CD4-positive, alpha-beta T cell treated with Interferon gamma for 1 hour (primary cell): Measurements from ENCODE around the gene TPRG1L.
"Not testable (repeated sequence)": the region's sequence is repeated elsewhere in the genome, so short reads cannot be mapped to it uniquely, and the experiment has no call there.

Experiments
- DNase-seq: peaks from one replicate; pipeline ENCODE4 v3.0.0-alpha.2; 2020

Gene TPRG1L

DNA sequence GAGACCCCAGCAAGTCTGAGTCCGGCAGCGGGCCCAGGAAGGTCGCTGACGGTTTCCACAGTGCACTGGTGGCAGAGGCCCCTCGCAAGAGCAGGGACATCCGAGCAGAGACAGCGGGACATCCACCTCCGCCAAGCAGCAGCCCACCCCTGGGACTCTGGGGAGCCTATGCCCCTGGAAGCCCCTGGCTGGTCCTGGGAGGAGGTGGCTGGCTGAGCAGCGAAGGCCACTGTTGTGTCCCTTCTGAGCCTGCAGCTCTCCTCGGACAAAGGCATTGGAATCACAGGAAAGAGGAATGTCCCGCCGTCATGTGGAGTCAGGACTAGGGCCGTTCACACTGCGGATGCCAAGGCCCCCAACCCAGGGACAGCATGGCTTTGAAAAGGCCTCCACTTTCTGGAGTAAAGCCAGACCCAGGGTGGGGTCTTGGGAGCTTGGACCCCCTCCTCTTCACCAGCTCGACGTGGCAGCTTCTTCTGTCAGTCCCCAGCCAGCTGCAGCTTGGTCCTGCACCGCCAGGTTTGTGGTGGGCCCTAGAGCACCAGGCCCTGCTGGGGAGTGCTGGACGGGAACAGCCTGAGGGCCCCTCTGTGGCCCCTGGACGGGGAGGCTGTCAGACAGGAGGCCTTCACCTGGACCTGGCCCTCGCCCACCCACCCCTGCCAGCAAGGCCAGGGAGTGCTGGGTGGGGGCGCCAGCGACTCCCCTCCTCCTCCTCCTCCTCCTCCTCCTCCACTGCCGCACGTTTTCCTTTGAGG is 14.9 kb upstream of the TPRG1L start:
- no peak for DNase-seq

DNA sequence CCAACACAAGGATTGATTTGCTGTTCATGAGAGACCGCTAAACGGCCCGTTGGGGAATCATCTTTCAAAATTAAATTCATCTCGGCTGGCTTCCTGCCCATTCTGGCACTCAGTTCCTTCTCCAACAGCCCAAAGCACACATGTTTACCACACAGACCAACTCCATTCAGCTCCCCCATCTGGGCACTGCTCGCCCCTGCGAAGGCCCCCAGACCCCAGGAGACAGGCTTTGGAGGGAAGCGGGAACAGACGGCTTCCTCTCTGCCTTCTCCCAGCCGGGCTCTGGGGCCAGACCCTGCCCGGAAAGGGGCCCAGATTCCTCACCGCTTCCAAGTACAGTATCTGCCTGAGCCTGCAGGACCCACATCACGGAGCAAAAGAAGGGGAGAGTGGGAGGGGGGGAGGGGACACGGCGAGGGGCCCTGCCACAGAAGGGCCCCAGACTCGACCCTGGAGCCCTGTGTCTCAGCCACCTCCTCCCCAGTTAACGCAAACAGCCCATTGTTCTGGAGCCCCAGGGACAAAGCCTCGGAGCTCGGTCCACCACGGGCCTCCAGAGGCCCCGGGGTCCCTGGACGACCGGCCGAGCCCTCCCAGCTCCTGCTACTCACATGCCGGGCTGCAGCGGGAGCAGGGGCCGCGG is 14.2 kb upstream of the TPRG1L start:
- no peak for DNase-seq

DNA sequence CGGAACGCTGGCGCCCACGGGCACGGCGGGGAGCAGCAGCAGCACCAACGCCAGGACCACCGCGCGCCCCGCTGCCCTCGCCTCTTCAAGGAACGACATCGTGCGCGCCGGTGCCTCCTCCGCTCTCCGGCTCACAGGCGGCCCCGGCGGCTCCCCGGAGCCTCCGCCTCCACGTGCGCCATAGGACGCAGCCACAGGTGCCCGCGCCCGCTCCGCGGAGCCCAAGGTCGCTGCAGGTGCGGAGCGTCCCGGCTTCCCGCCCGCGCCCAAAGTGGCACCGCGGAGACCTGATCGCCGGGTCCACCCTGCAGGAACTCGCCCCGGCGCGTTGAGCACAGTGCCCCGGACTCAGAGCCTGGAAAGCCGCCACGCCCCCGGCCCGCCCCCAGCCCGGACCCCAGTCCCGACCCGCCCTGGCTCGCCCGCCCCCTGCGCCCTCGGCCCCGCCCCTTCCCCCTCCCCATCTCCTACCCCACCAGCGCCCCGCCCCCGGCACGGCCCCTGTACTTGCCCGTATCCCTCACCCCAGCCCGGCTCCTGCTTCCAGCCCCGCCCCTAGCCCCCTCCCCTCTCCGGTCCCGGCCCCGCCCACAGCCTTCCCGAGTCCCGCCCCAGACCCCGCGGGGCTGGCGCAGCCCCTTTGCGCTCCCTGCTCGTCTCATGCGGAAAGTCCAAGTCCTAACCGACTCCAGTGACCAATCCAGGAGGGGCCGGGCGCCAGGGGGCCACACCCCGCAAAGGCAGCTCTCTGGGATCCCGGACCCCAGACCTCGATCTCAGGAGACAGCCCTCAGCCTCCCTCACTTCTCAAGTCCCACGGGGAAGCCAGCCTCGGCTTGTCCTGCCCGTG is 13.4 kb upstream of the TPRG1L start, which contains the start of gene MEGF6:
MEGF6 (minus strand) TSS at position 339 of the 850 bp plus-strand sequence; CDS start at position 99, 240 bp downstream.
- DNase-seq: peak; percentile 67

- no peak for DNase-seq
Measured at GRCh38 chr1:3612123-3612522, 12.7 kb upstream of the TPRG1L start.

DNA sequence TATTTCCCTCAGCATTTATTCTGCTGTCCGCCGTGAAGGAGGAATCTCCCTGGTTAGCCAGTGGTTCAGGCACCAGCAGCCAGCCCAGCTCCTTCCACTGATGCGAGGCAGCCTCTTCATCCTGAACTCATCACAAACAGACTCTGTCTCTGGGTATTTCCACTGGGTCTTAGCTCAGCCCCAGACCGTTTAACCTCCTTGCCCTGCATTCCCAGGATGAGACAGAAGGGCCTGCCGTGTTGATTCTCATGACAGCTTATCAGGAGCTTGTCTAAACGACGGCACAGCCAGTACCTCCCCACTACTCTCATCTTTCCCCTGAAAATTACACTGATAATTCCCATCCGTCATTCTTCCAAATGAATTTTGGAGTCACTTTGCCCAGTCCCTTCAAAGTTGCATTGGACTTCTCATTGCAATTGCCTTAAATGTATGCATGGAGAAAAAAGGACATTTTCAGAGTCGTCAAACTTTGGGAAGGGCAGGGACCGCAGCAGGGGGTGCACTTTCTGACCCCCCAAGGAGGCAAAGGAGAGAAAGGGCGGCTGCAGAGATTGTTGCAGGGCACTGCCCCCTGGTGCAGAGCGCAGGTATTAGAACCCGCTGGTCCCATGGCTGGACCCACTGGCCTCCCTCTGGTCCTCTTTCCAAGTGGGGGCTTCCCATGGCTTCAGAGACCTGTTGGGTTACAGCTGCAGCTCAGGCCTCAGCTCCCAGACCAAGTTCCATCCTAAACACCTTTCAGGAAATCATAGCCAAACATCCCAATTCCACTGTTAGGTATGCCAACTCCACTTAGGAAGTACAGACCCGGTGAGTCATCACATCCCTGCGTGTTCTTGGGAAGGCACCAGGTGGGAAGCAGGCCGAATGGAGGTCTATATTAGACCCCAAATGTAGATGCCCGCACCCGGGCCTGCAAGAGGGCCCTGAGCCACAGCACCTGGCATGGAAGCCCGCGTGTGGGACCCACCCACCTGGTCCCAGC is 9.8 kb upstream of the TPRG1L start:
- no peak for DNase-seq

- DNase-seq: no peak
Measured at GRCh38 chr1:3616861-3617260, 8.0 kb upstream of the TPRG1L start.

DNA sequence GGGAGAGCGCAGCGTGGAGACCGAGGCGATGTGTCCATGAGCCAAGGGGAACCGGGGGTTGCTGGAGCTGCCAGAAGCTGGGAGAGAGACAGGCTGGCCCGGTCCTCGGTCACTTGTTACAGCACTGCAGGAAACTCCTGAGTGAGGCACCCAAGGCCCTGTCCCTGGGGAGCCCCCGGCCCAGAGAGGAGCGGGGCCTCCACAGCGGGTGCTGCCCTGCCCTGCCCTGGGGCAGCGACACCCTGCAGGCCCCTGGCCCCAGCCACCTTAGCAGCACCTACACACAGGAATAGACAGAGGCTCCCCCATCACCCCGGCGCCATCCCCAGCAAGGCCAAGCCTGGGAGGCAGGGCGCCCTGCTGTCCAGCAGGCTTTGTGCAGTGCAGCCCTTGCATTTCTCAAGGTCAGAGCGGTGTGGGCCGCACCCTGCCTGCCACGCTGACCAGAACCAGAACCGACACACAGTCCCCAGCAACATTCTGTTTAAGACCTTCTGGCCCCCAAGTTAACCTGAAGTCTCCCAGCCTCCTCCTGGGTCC is 6.9 kb upstream of the TPRG1L start:
- DNase-seq: no peak

GRCh38 chr1:3618531-3618880 is 6.3 kb upstream of the TPRG1L start:
- DNase-seq: no peak

GRCh38 chr1:3618881-3619671 is 5.7 kb upstream of the TPRG1L start:
- DNase-seq: peak; percentile 73

- DNase-seq: no peak
Measured at GRCh38 chr1:3620708-3621107, 4.1 kb upstream of the TPRG1L start.

GRCh38 chr1:3621151-3621671 is 3.6 kb upstream of the TPRG1L start:
- DNase-seq: peak; percentile 19

DNA sequence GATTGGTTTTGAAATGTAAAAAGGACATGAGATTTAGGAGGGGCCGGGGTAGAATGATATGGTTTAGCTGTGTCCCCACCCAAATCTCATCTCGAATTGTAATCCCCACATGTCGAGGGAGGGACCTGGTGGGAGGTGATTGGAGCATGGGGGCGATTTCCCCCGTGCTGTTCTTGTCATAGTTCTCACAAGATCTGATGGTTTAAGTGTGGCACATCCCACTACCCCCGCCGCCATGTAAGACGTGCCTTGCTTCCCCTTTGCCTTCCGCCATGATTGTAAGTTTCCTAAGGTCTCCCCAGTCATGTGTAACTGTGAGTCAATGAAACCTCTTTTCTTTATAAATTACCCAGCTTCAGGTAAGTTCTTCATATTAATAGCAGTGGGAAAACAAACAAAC is 2.7 kb upstream of the TPRG1L start:
- not testable (repeated sequence) for DNase-seq

DNA sequence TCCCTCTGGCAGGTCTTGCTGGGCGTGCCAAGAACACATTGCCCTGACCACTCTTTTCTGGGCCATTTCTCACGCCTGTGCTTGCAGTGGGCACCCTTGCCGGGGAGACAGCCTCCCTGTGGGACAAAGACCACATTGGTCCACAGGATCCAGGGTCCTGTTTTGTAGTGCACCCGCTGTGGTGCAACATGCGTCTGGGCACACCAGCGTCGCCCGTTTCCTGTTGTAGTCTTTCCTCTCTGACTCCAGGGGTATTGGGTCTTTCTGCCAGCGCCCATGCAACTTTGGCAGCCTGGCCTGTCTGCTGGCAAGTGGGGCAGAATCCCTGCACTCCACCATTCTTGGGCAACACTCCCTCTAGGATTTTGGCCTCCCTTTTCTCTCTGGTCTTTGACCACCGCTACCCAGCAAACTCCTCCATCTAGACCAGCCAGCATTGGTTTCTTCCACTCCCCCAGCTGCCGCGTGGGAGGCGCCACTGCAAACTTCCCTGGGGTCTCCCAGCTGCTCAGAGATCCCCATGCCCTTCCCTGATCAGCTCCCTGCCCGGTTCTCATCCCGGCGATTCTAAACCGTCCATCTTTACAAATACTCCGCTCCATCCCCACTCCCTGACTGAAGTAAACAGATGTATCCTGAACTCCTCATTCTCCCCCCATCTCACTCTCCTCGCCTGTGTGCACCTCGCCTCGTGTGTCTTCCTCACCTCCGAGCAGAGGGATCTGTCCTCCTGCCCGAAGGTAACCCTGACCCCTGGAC is 1.2 kb upstream of the TPRG1L start:
- DNase-seq: no peak

DNA sequence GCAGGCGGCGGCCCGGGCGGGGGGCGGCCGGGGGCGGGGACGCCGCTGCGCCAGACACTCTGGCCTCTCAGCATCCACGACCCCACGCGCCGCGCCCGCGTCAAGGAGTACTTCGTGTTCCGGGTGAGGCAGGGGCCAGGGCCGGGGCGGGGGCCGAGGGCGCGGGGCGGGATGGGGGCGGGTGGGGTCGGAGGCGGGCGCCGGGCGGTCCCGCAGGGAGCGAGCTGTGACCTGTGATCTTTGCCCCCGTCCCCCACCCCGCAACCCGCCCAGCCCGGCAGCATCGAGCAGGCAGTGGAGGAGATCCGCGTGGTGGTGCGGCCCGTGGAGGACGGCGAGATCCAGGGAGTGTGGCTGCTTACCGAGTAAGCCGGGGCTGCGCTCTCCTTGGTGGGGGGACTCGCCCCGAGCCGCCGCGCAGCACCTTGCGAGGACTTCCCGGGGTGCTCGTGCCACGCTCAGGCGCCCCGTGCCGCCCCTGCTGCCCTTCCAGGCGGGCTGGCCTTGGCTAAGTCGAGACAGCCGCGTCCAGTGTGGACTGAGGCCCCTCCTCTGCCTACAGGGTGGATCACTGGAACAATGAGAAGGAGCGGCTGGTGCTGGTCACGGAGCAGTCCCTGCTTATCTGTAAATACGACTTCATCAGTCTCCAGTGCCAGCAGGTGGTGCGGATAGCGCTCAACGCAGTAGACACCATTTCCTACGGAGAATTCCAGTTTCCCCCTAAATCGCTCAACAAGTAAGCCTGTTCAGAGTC is 514 bp downstream of the TPRG1L start:
- no peak for DNase-seq

DNA sequence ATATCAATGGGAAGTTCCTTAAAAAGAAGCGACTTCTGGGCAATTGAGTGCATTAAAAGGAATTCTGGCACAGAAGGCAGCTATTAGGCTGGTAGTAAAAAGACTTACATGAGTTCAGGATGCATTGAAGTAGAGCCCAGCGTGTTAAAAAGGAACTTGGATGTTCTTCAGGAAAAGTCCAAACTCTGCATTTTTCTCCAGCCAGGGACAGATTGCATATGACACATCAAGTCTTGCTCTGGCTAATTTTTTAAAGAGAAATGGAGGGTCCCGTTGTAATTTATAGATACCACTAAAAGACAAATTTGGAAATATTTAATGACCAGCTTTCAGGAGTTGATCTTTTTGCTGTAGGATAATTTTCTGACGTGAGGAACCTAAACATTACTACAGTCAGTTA is 1.2 kb downstream of the TPRG1L start:
- DNase-seq: no peak

DNA sequence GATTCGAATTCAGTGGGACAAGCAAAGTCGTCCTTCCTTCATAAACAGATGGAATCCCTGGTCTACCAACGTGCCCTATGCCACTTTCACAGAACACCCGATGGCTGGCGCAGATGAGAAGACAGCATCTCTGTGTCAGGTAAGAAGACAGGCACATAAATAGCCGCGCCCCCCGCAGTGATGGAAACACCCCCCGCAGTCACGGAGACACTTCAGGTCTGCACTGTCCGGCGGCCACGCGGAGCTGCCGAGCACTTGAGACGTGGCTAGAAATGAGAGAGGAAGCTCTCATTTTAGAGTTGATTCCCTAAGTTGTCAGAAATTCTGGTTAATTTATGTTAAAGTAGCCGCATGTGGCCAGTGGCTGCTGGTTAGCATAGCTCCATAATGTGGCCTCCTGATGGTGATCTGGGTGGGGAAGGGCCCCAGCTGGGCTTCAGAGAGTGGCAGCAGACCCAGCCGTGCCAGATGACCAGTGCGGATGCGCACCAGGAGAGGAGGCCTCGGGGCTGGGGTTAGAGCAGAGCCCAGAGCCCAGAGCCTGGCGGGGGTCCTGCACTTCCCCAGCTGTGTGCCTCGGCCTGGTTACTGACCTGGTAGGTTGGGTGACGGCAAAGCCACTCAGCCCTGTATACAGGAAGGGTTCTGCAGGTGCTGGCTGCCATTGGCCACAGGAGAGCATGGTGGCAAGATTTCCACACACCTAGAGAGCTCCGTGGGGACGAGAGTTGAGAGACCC is 2.9 kb downstream of the TPRG1L start:
- DNase-seq: no peak

DNA sequence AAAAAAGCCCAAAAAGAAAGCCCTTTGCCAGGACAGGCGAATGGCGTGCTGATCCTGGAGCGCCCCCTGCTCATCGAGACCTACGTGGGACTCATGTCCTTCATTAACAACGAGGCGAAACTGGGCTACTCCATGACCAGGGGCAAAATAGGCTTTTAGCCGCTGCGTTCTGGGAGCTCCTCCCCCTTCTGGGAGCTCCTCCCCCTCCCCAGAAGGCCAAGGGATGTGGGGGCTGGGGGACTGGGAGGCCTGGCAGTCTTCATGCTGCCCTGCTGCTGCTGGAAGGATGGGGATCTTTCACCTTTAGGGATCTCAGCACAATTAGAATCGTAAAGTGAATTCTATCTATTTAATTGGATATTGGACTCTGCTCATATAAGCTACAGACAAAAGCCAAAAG is 3.6 kb downstream of the TPRG1L start:
- no peak for DNase-seq

GRCh38 chr1:3629561-3630160 is 4.8 kb downstream of the TPRG1L start:
- no peak for DNase-seq
